GM12801 (cell line): ENCODE data around the gene APOF.

Experiments used
- TF ChIP-seq, protein P1 (sequence below): IDR thresholded peaks from one replicate; pipeline ENCODE4 v1.5.1; 2011; ENCODE audit warnings: control low read depth; ENCODE audit not compliant: insufficient read length; ENCODE audit errors: extremely low read depth

Gene APOF

DNA sequence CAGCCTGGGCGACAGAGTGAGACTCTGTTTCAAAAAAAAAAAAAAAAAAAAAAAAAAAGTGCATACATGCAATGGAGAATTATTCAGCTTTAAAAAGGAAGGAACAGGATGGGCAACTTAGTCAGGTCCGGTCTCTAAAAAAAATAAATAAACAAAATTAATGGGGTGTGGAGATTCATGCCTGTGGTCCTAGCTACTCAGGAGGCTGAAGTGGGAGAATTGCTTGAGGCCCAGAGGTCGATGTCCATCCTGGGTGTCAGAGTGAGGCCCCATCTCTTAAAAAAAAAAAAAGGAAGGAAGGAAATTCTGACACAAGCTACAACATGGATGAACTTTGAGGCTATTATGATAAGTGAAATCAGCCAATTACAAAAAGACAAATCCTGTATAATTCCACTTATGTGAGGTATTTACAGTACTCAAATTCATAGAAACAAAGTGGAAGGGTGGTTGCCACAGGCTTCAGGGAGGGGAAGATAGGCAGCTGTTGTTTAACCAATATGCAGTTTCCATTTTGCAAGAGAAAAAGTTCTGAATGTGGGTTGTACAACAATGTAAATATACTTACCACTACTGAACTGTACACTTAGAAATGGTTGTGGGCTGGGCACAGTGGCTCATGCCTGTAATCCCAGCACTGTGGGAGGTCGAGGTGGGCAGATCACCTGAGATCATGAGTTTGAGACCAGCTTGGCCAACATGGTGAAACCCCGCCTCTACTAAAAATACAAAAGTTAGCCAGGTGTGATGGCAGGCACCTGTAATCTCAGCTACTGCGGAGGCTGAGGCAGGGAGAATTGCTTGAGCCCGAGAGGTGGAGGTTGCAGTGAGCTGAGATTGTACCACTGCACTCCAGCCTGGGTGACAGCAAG lies 12.3 kb upstream of the APOF start:
- TF ChIP-seq, protein P1, sequence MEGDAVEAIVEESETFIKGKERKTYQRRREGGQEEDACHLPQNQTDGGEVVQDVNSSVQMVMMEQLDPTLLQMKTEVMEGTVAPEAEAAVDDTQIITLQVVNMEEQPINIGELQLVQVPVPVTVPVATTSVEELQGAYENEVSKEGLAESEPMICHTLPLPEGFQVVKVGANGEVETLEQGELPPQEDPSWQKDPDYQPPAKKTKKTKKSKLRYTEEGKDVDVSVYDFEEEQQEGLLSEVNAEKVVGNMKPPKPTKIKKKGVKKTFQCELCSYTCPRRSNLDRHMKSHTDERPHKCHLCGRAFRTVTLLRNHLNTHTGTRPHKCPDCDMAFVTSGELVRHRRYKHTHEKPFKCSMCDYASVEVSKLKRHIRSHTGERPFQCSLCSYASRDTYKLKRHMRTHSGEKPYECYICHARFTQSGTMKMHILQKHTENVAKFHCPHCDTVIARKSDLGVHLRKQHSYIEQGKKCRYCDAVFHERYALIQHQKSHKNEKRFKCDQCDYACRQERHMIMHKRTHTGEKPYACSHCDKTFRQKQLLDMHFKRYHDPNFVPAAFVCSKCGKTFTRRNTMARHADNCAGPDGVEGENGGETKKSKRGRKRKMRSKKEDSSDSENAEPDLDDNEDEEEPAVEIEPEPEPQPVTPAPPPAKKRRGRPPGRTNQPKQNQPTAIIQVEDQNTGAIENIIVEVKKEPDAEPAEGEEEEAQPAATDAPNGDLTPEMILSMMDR: no peak

DNA sequence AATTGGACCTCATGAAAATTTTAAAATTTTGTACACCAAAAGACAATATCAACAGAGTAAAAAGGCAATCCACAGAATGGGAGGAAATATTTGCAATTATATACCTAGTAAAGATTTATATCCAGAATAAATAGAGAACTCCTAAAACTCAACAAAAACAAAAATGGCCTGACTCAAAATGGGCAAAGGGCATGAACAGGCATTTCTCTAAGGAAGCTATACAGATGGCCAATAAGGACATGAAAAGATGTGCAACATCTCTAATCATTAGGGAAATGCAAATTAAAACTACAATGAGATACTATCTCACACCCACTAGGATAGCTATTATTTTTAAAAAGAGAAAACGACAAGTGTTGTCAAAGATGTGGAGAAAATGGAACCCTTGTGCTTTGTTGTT lies 10.9 kb upstream of the APOF start:
- TF ChIP-seq, protein P1: no peak

DNA sequence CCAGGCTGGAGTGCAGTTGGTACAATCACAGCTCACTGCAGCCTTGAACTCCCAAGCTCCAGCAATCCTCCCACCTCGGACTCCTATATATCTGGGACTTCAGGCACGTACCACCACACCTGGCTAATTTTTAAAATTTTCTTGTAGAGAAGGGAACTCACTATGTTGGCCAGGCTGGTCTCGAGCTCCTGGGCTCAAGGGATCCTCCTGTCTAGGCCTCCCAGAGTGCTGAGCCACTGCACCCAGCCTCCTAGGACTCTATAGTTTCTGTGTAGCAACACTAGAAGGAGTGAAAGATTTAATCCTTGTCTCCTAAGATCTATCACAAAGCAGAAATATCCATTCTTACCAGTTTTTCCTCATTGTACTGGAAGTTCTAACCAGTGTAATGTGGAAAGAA lies 4.3 kb upstream of the APOF start:
- TF ChIP-seq, protein P1: no peak

DNA sequence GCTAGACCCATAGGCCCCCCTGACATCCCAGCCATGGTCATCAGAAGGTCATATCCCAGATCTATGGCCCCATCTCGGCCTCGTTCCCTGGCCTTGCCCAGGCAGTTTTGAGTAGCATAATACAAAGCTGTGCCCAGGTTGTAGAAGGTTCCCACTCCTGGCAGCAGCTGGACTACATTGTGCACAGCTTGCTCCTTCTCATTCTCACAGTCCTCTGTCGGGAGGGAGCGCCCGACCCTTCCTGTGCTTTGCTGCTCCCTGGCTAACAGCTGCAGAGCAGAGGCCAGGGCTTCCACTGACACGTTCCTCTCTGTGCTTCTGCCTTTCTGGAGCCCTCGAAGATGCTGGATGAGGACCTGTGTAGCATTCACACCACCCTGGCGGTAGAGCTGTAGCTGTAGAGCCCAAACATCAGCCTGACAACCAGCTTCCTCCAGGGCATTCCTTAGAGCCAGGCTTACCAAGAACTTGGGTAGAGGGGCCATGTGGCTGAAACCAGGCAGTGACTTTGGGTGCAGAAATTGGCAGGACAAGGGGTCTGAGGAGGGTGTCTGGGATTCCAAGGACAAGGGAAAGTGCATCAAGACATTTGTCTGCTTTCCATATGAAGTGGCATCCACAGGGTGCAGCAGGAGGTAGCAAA lies 1.0 kb downstream of the APOF start:
- TF ChIP-seq, protein P1: no peak

DNA sequence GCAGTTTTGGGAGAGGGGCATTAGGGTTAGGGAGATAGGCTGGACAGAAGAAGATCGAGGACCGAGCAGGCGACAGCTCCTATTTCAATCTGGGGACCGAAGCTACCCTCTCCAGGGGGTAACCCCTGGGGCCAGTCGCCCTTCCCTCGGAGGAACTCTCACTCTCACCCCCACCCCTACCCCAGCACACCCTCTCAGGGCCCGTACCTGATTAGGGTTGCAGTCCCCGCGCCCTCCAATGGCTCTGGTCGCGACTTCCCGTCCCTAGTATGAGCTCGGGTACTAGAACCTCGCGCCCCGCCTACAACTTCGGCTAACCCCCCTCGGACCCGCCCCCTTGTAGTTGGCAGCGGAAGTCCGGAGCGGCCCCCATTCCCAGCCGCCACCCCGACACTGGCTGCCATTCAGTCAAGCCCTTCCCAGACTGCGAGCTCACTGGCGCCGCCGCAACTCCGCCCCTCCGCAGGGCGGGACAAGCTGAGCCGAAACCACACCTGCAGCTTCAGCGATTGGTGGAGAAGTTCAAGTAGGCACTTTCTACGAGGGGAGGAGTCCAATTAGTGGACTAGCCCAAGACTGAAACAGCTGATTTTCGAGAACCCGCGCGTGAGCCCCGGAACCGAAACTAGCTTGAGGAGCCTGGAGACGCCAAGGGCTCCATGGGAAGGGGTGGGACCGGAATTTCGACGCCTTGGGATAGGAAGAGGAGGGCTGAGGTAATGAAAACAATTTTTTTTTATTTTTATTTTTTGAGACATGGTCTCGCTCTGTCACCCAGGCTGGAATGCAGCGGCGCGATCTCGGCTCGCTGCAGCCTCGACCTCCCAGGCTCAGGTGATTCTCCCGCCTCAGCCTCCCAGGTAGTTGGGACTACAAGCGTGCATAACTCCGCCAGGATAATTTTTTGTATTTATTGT lies 2.5 kb downstream of the APOF start, which contains the start of gene STAT2:
Gene STAT2, minus strand, starts transcription at position 257 of the 917 bp plus-strand sequence. CDS start 3,536 bp downstream, outside the sequence.
- TF ChIP-seq, protein P1: no peak

DNA sequence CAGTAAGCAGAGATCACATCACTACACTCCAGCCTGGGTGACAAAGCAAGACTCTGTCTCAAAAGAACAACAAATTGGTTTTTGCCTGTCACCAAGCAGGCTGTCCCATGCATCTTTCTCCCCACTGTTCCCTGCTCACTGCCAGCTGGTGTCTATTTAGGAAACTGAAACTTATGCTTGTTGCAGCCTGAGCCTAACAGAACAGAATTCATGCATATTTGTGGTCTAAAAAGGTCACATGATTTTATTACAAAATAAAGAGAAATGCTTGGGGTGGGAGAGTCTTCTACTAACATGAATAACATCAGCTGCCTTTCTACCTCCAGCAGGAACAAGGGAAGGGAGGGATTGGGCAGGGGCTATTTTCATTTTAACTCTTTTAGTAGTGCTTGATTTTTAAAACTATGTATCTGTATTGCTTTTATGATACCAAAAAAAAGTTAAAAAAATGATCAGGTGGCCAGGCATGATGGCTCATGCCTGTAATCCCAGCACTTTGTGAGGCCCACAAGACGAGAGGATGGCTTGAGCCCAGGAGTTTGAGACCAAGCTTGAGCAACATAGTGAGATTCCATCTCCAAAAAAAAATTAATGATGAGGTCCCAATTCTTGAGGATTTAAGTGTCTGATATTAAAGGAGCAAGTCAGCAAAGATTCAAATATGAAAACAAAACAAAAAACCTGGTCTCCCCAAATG lies 3.7 kb downstream of the APOF start:
- TF ChIP-seq, protein P1: no peak
